HCT116 (cell line): ENCODE measurements around the gene VSTM2L. TPM values are rescaled to one million over a fixed set of nuclear protein-coding genes. Genes with fewer than 3 reads are reported as not detected.

Experiments
- ATAC-seq: fragments of 200-7000 bp; cut with Tn5 transposase; 2 replicates; pipeline ENCODE4 v1.9.1; 2020; ENCODE audit warnings: mild to moderate bottlenecking, moderate library complexity
- BruUV-seq: library from RNA; stranded (reverse); fragments of 400-500 nt; replicated peaks from 2 replicates; lab custom pipeline; 2021; lab: Mats Ljungman, UMichigan
- CTCF ChIA-PET: fragments of 300-600 bp; sonication (Branson Sonifier 250); formaldehyde crosslinking; loops from one replicate; lab custom pipeline; 2021; ENCODE audit warnings: antibody characterized with exemption; lab: Charles Lee
- POLR2A ChIA-PET: fragments of 300-600, 350-600 bp; sonication (Branson Sonifier 250); formaldehyde crosslinking; loops from one replicate; lab custom pipeline; 2021; ENCODE audit warnings: antibody characterized with exemption; lab: Charles Lee
- RAD21 ChIA-PET, 2 experiments: fragments of 300-600 bp; sonication (Branson Sonifier 250); formaldehyde crosslinking; loops; one replicate each; lab custom pipeline; 2023; ENCODE audit warnings: low total read pairs in 2 of 2; ENCODE audit not compliant: uncharacterized antibody in 2 of 2, unreplicated experiment in 2 of 2, low non-redundant PET in 1 of 2; lab: Charles Lee
- DNase-seq: peaks from one replicate; pipeline ENCODE4 v3.0.0-alpha.2; 2010; ENCODE audit warnings: low read depth, low spot score
- H2AFZ ChIP-seq: fragments of 200-600 bp; shearing (Covaris generic), sonication (generic); 2 replicates; pipeline ENCODE4 v1.6.1; 2017; ENCODE audit warnings: low read depth, mixed run types, mixed read lengths, antibody characterized with exemption, low read length; ENCODE audit not compliant: poor library complexity, severe bottlenecking
- H3K27ac ChIP-seq: 2 replicates; pipeline ENCODE4 v1.5.1; 2012; ENCODE audit warnings: low read depth, low read length
- H3K27me3 ChIP-seq: fragments of 200-600 bp; sonication (generic); 2 replicates; pipeline ENCODE4 v1.6.1; 2016; ENCODE audit warnings: mixed run types, low read length, mixed read lengths; ENCODE audit not compliant: insufficient read depth
- H3K36me3 ChIP-seq, 2 experiments: fragments of 200-500 bp in 1 of 2; fragments of 200-600 bp in 1 of 2; sonication (Bioruptor generic) in 1 of 2; sonication (generic) in 1 of 2; 2 replicates each; pipeline versions ENCODE4 v1.5.1 to v1.6.1; 2014 to 2016; ENCODE audit warnings: low read length in 2 of 2, inconsistent platforms in 1 of 2, mixed read lengths in 1 of 2, mixed run types in 1 of 2; ENCODE audit not compliant: insufficient read depth in 2 of 2, control insufficient read depth in 1 of 2
- H3K4me1 ChIP-seq, 2 experiments: fragments of 200-600 bp in 1 of 2; sonication (generic) in 1 of 2; 2 replicates each; pipeline versions ENCODE4 v1.5.1 to v1.6.1; 2012 to 2017; ENCODE audit warnings: low read length in 2 of 2, inconsistent platforms in 1 of 2, mild to moderate bottlenecking in 1 of 2, mixed read lengths in 1 of 2, mixed run types in 1 of 2, moderate library complexity in 1 of 2; ENCODE audit not compliant: insufficient read depth in 2 of 2, control insufficient read depth in 1 of 2
- H3K4me2 ChIP-seq: fragments of 200-600 bp; sonication (generic); 2 replicates; pipeline ENCODE4 v1.6.1; 2017; ENCODE audit warnings: mixed run types, low read length, mixed read lengths
- H3K4me3 ChIP-seq, 2 experiments: fragments of 200-600 bp in 1 of 2; sonication (generic) in 1 of 2; replicated peaks in 1 of 2; 2 replicates each; pipeline ENCODE4 v1.5.1; 2011 to 2016; ENCODE audit warnings: low read length in 2 of 2, control low read depth in 1 of 2, low read depth in 1 of 2, mild to moderate bottlenecking in 1 of 2, mixed read lengths in 1 of 2, mixed run types in 1 of 2
- H3K79me2 ChIP-seq: fragments of 200-600 bp; sonication (generic); 2 replicates; pipeline ENCODE4 v1.6.1; 2017; ENCODE audit warnings: mild to moderate bottlenecking, mixed run types, low read length, moderate library complexity, mixed read lengths; ENCODE audit not compliant: insufficient read depth
- H3K9ac ChIP-seq: fragments of 200-600 bp; sonication (generic); 2 replicates; pipeline ENCODE4 v1.6.1; 2016; ENCODE audit warnings: low read length, mixed read lengths
- H3K9me2 ChIP-seq: fragments of 200-600 bp; sonication (generic), shearing (Covaris generic); 2 replicates; pipeline ENCODE4 v1.6.1; 2017; ENCODE audit warnings: mixed run types, mild to moderate bottlenecking, moderate library complexity; ENCODE audit not compliant: insufficient read depth
- H3K9me3 ChIP-seq, 2 experiments: fragments of 200-500 bp in 1 of 2; fragments of 200-600 bp in 1 of 2; sonication (Bioruptor generic) in 1 of 2; sonication (generic) in 1 of 2; 2 replicates each; pipeline ENCODE4 v1.6.1; 2014 to 2017; ENCODE audit warnings: low read length in 2 of 2, mixed read lengths in 2 of 2, inconsistent platforms in 1 of 2, low read depth in 1 of 2, mild to moderate bottlenecking in 1 of 2, mixed run types in 1 of 2, moderate library complexity in 1 of 2; ENCODE audit not compliant: control insufficient read depth in 1 of 2, insufficient read depth in 1 of 2
- H4K20me1 ChIP-seq: fragments of 200-600 bp; sonication (generic), shearing (Covaris generic); 2 replicates; pipeline ENCODE4 v1.6.1; 2017; ENCODE audit warnings: mixed run types, mild to moderate bottlenecking, moderate library complexity; ENCODE audit not compliant: insufficient read depth
- ATF3 ChIP-seq: IDR thresholded peaks from 2 replicates; pipeline ENCODE4 v1.6.1; 2012
- CEBPB ChIP-seq: IDR thresholded peaks from 2 replicates; pipeline ENCODE4 v1.6.1; 2012; ENCODE audit warnings: low read depth
- CTCF ChIP-seq, 3 experiments: fragments of 200-600 bp in 1 of 3; sonication (generic) in 1 of 3; IDR thresholded peaks in 2 of 3; conservative IDR thresholded peaks in 1 of 3; 2 replicates each; pipeline ENCODE4 v1.5.1; 2012 to 2017; ENCODE audit warnings: low read depth in 2 of 3, low read length in 2 of 3, antibody characterized with exemption in 1 of 3, borderline replicate concordance in 1 of 3, control low read depth in 1 of 3, mild to moderate bottlenecking in 1 of 3, mixed read lengths in 1 of 3, mixed run types in 1 of 3, moderate library complexity in 1 of 3; ENCODE audit not compliant: insufficient read depth in 1 of 3
- EGR1 ChIP-seq: IDR thresholded peaks from 2 replicates; pipeline ENCODE4 v1.6.1; 2012; ENCODE audit warnings: low read depth
- ELF1 ChIP-seq: IDR thresholded peaks from 2 replicates; pipeline ENCODE4 v1.6.1; 2012; ENCODE audit warnings: low read depth, borderline replicate concordance
- MAX ChIP-seq: IDR thresholded peaks from 2 replicates; pipeline ENCODE4 v1.6.1; 2012
- POLR2A ChIP-seq: IDR thresholded peaks from 2 replicates; pipeline ENCODE4 v1.7.0; 2011; ENCODE audit warnings: borderline replicate concordance; ENCODE audit not compliant: insufficient read depth, insufficient read length; ENCODE audit errors: extremely low read depth
- POLR2AphosphoS5 ChIP-seq: IDR thresholded peaks from 2 replicates; pipeline ENCODE4 v1.6.1; 2011; ENCODE audit warnings: mild to moderate bottlenecking, low read depth, low read length, moderate library complexity
- SIN3A ChIP-seq: IDR thresholded peaks from 2 replicates; pipeline ENCODE4 v1.6.1; 2012; ENCODE audit warnings: low read depth
- SP1 ChIP-seq: IDR thresholded peaks from 2 replicates; pipeline ENCODE4 v1.6.1; 2012; ENCODE audit warnings: low read depth
- SRF ChIP-seq: IDR thresholded peaks from 2 replicates; pipeline ENCODE4 v1.6.1; 2012; ENCODE audit warnings: low read depth
- TCF7L2 ChIP-seq: IDR thresholded peaks from 2 replicates; pipeline ENCODE4 v1.7.0; 2011; ENCODE audit warnings: borderline replicate concordance, inconsistent platforms; ENCODE audit not compliant: insufficient read depth, insufficient read length; ENCODE audit errors: extremely low read depth
- ZBTB33 ChIP-seq: IDR thresholded peaks from 2 replicates; pipeline ENCODE4 v1.6.1; 2011; ENCODE audit warnings: mild to moderate bottlenecking, low read length, moderate library complexity; ENCODE audit not compliant: insufficient replicate concordance; ENCODE audit errors: extremely low read depth
- intact Hi-C: fragments of 100-400 bp; cut with micrococcal nuclease; formaldehyde crosslinking; loops from 2 replicates; pipeline ENCODE4 v1.10.0; 2022
- total RNA-seq: library from RNA; stranded (reverse); gene quantifications from one replicate; pipeline ENCODE4 v1.2.1, GENCODE V29; 2021; ENCODE audit not compliant: unreplicated experiment

VSTM2L gene
- total RNA-seq, 1 experiment from 2014 or later: 0.69 TPM

- Histone ChIP-seq H3K36me3 (no peaks in the 10 kb centered on the region), H3K9me2 (no peaks in the 10 kb centered on the region), H3K9me3 (no peaks in the 10 kb centered on the region), H3K9ac (no peak overlapping the region)
- RAD21 ChIA-PET: no interaction called here
- no peak for TF ChIP-seq MAX
- TF ChIP-seq SRF: no peak
- TF ChIP-seq ATF3: no peak
- no peak for TF ChIP-seq CTCF (IDR thresholded peaks at IDR 0.05 in 2 of 3, conservative IDR thresholded peaks at IDR 0.05 in 1 of 3; ENCODE audit: borderline replicate concordance in 1 of 3, insufficient read depth in 1 of 3, low read depth in 2 of 3, low read length in 2 of 3)
- TF ChIP-seq ZBTB33: no peak
- TF ChIP-seq ELF1: no peak
- TF ChIP-seq EGR1: no peak
- TF ChIP-seq SP1: no peak
- TF ChIP-seq POLR2A: no peak
- no peak for TF ChIP-seq CEBPB
- TF ChIP-seq POLR2AphosphoS5: no peak
- no peak for TF ChIP-seq SIN3A
- no peak for TF ChIP-seq TCF7L2
- TF ChIP-seq, all 23 proteins: peak for 0
- ChIA-PET POLR2A (no interaction called here), CTCF (no interaction called here)
- no peak overlapping the region for H3K4me3 ChIP-seq
- H3K27me3 ChIP-seq: no peaks in the 10 kb centered on the region
- ATAC-seq (no peak), DNase-seq (no peak)
- H3K4me2 ChIP-seq: no peak overlapping the region
- no peak overlapping the region for H3K27ac ChIP-seq
- intact Hi-C loops: loop anchor here (10.0 kb wide), 1 partner anchor 236 kb away; no protein-coding TSS in a partner anchor
- no peak overlapping the region for H2AFZ ChIP-seq
- H3K4me1 ChIP-seq: no peaks in the 10 kb centered on the region
- H4K20me1 ChIP-seq: no peaks in the 10 kb centered on the region
- no peaks in the 10 kb centered on the region for H3K79me2 ChIP-seq
- no TSS peak for BruUV-seq
Observed at GRCh38 chr20:37890643-37891042, 12.3 kb upstream of the VSTM2L start.
